Activated T-cell treated with anti-CD3 and anti-CD28 coated beads for 1 hour (primary cell): ENCODE data around the gene STK24.

ENCODE experiments used
- DNase-seq: peaks from one replicate; pipeline ENCODE4 v3.0.0-alpha.2; 2020; ENCODE audit warnings: low read depth

Gene STK24

DNA sequence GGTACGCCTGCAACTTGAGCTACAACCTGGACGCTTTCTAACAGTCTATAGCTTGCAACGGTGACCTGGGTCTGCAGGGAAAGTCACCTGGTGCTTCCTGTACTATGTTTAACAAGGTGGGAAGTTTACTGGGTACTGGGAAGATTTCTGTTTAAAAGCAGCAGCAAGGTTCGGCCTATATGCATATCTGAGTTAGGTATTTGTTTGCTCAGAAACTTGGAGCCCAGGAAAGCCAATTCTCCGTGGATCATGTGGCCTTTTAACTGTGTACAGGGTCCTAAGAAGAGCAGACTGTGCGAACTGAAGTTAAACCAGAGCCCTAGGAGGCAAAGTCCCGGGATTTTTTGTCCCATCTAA is 103.1 kb downstream of the STK24 start:
- DNase-seq, result no peak

DNA sequence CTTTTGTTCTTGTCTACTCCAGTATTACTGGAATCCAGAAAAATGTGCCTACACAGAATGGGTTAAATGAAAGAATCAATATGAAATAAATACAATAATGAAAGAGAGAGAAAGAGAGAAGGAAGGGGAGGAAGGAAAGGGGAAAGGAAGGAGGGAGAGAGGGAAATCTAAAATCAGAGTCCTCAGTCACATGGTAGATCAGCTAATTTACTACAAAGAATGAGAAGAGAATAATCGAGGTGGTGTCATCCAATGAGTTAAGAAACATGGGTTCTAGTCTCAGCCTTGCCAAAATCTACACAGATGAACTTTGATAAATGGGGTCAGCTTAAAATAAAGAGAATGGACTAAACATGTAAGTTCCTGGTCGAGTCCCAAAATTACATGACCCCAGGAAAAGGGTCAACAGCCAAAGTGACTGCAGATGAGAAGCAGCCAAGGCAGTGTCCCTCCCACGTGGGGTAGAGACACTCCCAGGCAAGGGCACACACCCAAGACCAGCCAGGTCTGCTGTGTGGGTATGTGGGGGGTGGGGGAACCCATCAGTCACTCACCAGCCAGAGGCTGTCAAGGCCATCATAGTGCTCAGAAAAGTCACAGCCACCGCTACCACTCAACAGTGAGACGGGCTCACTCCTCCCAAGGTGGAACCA is 103.6 kb downstream of the STK24 start:
- DNase-seq, result no peak

DNA sequence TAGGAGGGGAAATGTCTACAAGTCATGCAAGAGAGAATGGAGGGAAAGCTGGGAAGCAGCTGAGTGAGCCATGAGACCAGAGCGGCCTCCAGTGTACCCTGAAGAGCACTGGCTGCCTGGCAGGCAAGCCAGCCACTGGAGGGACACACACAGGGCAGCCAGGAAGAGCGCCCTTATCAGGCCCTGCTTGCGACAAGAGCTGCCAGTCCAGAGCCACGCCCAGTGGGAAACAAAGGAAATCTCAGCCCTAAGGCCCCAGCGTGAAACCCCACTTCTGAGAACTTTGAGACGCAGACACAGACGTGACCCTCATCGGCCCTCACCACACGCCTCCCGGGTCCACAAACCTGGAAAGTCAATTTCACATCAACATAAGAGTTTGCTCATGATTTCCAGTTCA is 105.0 kb downstream of the STK24 start:
- no peak for DNase-seq

DNA sequence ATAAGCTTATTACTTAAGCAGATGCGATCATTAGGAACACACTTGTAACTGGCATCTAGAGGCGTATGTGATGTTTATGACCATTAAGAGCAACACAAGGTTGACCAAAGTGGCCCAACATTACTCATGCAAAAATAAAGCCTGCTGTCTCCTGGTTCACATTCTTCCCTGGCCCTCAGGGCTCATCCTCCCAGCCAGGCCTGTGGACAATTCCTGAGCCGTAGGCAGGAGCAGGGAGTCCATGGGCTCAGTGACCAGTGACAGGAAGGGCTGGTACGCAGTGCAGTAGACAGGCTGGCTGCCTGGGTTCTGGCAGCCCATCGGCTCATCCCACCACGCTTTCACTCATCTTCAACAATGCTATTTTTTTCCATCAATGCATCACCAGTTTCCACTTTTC is 106.0 kb downstream of the STK24 start:
- no peak for DNase-seq

DNA sequence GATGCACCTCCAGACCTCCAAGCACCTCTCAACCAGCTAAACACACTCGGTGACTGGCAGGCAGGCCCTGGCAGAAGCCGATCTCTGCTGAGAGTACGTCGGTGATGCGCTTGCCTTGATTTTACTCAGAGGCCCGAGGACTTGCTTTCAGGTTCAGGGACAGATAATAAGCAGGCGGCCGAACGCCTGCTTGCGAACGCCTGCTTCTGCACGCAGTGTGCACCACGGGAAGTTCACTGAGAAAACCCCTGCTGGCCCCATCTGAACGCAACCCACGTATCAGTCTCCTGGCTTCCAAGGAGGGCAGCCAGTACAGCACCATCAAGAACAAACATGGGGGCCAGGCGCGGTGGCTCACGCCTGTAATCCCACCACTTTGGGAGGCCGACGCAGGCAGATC is 108.0 kb downstream of the STK24 start:
- no peak for DNase-seq

DNA sequence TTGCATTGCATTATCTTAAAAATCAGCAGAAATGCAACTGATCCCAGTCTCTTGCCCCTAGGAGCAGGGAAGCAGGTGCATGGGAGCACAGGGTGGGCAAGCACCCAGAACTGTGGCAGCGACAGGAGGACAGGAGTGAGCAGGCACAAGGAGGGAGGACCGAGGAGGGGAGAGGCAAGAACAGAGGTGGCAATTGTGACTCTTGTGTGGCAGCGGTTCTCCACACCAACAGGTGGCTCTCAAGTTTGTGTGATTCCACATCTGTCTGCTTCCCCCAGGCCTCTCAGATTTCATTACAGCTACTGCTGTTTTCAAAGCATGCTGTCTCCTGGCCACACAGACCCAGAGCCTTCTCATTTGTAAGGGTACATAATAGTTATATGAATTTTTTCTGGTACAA is 108.5 kb downstream of the STK24 start:
- DNase-seq, result no peak

DNA sequence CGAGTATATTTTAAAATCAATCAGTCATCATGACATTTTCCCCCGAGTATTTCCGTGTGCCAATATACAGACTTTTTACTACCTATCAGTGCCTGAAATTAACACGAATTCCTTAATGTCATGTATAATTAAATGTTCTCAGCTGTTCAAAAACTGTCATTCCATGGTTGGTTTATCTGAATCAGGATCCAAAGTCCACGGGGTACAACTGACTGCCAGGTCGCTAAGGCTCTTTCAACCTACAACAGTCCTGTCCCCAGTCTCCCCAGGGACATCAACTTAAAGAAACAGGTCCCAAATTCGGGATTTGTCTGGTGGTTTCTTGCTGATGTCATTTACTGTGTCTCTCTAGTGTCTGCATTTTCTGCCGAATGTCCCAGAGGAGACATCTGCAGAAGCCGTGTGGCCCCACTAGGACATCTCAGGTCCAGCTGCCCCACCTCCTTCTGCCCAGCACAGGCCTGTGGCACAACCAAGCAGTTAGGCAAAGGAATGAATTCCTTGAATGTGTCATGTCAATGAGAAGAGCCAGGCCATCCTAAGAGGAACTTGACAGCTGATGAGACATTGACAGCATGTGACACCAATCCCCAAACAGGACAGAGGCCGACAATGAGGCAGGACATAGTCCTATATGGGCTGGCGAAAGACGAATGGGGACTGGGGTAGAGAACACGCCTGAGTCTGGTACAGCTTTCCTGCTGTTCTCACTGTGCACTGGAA is 109.5 kb downstream of the STK24 start:
- DNase-seq, result no peak

DNA sequence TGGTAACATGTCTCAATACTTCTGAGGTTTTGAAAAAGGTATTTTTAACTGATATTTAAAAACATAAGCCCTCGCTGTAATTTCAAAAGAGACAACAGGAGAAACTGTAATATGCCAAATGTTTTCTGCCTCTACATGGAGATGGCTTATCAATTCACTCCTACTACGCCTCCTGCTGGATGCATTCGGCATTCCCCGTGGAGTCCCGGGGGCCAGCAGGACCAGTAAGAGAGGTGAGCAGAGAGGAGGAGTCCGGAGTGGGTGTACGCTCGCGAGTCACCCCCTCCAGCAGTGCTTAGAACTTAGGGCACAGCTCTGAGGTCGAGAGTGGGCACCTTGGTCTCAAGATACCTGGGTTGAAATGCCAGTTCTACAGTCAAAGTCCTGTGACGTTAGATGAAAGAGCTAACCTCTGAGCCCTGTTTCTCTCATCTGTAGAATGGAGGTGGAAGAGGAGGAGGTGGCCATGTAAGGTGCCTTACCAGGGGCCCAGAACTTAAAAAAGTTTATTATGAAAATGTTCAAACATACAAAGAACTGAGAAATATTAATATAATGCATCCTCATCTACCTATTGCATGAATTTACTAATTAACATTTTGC is 110.2 kb downstream of the STK24 start:
- peak; percentile 25 for DNase-seq

DNA sequence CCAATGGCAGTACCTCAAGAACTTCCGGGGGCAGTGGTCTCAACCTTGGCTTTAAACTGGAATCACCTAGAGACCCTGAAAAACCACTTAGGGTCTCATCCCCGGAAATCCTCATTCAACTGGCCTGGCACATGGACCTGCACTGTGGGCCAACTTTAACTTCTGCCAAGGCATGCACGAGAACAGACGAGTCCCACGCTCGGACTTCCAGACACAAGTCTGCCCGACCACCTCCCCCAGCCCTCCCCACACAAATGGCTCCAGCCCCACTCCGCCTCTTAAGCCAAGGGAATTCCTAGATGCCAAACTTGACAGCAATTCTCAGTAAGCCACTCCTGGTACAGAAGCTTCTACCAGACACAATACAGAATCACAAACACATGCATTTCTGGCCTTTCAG is 114.0 kb downstream of the STK24 start:
- DNase-seq, result no peak

DNA sequence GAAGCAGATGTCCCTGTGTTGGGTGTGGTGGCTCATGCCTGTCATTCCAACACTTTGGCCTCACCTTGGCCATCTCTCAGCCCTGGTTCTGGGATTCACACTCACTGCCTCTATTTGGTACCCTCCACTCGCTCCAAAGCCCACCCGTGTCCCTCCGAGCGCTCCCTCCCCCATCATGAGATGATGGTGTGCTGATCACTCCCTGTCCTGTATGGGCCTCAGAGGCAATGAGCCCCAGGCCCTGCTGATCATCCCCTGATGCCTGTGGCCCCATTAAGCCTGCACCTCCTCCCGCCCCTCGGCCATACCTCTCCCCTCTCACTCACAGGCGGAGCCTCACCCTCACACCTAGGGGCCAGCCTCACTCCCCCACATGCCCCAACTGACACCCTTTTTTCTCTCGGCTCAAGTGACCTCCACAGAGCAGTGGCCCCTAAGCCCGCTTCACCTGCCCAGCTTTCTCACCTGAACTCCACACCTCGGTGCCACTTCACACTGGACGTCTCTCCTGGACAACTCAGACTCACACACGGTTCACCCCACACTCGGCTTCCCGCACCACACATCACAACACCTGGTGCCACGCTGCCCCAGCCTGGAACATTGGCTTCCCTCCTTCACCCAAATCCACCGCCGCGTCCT is 114.5 kb downstream of the STK24 start:
- no peak for DNase-seq

DNA sequence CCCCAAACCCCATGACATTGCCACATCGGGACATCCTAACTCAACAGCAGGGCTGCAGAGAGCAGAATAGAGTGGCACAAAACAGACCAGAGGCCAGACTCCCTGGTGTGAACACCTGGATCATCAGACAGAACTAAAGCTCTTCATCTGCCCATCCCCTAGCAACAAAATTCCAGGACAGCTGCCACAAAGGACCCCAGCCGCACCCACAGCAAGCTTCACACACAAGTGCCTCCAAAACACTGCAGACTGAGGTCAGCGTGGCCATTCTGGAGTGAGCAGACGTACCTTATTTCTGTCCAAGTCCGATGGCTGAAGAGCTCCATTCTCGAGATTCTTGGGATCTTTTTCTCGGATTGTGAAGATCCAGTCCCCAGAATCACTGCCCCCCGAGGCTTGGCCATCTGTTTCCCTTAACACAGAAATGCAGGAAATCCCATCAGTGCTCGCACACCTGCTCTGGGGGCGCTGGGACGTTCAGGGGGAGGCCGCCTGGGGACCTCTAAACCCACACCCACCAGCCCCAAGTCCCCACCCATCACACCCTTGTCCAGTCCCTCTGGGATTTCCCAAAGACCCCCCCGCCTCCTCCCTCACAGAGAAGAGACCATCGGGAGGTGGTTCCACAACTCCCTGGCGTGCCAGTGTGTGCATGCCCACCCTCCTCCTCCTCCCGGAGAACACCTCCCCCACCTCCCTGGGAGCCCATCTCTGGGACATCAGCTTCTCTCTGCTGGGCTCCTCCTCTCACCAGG is 115.2 kb downstream of the STK24 start:
- no peak for DNase-seq

DNA sequence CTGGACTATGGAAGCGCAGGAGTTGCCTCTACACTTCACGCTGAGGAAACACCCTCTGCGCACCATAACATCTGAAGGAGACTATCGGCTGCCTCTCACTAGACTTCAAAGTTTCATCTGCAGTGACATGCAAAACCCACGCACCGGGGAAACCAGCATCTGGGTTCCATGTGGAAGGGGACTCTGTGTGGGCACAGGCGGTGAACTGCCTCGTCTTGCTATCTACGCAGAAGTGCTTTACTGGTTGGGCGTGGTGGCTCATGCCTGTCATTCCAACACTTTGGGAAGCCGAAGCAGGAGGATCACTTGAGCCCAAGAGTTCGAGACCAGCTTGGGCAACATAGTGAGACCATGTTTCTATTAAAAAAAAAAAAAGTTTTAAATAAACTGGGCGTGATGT is 116.4 kb downstream of the STK24 start:
- DNase-seq, result no peak

DNA sequence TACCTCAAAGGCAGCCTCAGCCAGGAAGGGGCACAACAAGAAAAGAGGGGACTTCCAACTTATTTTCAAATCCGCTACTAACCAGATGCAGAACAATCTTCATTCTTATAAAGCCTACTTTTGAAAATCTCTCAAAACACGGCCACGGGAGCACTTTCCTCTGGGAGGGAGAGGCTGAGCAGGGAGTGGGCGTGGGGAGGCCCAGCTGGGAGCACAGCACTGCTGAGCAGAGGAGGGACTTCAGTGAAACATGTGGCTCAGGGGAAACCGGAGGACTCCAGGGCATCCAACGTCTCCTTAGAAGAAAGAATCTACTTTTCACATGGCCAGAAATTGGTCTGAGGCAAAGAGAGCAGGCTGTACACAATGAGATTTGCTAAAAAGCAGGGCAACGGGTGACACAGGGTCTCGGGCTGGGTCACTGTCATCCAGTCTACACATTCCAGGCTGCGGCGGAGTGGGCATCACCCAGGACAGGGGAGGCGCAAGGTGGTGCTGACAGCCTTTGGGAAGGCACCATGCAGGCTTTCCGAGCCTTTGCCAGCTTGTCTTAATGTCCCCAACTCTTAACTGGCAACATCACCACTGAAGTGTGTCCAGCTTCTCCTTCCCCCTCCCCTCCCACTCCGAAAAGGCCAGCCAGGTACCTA is 117.1 kb downstream of the STK24 start:
- DNase-seq, result no peak

DNA sequence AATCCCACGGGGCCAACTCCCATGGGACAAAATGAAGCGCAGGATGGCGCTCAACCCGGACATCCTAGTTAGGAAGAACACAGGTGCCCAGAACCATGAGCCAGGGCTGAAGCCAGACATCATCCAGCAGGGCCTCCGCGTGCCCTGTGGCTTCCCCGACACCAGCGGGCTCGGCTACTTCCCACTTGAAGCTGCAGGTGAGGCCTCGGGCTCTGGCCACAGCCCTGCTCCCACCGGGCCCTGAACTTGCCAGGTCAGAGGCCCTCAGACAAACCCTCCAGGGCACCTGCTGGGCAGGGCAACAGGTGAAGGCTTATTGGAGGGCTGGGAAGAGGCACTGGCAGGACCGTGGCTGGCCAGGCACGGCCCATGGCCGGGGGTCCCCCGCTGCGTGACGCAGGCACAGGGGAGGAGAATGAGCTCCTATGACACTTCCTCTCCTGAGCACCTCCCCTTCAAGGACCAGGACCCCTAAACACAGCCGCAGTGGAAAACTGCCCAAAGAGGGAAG is 117.7 kb downstream of the STK24 start:
- DNase-seq, result no peak

DNA sequence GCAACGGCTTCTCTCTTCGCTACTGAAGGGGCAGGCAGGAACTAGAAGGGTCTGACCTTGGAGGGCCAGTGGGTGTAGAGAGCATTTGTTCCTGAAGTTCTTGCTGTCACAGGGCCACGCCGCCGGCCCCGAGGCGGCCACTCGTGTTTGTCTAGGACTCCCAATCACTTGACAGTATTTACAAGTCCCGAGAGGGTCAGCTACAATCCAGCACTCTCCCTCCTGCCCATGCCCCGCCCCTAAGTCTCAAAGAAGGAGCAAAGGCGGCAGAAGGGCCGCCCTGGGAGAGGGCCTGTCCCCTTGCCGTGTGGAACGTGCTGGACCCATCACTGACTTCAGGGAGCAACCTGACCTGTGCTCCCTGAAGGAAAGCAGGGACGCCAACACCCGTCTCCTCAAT is 118.5 kb downstream of the STK24 start:
- DNase-seq, result no peak

DNA sequence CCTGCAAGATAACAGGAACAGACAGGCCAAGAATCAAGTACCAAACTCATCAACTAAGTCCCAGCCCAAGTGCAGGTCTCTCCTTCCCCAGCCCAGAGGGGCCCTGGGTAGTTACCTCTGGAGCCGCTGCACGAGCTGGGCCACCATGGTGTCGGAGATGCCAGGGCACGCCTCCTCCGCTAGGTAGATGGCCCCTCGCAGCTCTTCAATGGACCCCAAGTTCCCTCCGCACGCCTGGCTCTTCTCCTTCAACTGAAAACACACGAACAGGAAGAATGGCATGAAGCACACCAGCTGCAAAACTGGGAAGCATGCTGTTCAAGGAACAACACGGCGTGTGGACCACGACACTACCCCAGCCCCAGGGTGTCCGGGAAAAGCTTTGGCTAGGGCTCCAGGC is 119.9 kb downstream of the STK24 start:
- no peak for DNase-seq

DNA sequence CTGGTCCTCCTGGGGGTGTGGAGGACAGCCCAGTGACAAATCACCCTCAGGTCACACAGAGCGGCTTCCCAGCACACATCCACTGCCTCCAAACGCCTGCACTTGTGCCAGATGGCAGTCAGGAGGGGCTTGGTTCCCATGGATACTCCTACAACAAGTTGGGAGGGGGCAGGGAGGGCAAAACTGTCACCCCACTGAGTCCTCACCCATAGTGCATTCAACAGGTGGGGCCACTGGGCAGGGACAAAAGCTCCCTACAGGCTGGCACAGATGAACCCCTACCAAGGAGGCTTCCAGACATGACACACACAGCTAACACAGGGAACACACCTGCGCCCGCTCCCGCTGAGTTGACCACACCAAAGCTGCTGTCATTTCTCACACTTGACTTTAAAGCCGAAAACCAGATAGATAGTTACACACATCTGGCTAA is 120.5 kb downstream of the STK24 start:
- DNase-seq, result no peak

DNA sequence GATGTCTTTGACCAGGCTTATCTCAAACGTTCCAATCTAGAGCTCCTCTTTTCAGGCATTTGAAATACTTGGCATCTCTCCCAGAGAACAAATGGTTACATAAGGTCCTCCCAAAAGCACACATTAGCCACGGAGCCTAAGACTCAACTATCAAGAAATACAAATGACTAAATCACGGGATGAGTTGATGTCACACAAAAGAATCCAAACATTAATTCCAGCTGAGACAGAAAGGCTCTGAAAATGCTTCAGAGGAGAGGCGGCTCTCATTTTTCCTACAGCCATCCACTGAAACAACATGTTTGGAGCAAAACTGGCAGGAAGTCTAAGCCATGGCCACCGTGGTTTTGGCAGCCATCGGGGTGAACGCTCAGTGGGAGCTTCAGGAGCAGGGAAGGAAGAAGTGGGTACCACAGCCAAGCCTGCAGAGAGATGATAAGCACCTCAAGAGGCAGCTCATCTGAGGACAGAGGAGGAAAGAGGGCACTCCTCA is 122.5 kb downstream of the STK24 start:
- DNase-seq, result no peak

DNA sequence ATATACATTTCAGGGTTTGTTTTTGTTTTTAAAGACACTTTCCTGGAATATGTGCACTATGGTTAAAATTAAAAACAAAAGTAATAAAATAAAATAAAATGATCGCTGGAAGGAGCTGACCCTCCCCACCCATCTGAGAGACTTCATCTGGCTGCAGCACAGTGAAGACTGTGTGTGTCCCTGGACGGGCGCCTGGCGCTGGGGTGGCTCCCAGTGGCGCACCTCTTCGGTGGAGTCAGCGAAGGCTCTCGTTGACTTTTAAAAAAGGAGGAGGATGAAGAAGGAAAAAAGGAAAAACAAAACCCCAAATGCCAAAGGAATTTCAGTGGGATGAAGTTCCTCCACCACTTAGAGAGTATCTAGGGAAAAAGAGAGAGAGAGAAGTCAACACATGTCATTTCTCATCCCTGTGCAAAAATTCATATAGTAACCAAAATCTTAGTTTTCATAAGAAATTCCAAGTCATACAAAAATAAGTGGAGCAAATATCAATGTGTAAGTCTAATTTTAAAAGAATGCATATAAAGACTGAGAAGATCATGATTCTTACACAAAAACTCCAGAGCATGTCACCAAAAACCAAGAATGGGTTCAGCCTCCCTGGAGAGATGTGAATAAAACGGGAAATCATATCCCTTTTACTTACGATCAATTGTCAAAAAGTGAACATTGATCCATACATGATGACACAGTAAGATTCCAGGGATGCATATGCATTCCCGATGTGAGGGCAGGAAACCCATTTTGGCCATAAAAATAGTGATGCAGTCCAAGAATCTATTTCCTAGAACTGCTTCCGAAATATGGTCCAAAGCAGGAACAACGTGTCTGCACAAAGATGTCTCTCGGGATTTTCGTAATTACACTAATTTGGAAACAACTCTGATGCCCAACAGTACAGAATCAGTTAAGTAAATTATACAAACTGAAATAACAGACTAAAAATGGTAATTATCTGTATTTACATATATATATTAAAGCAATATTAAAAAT is 123.8 kb downstream of the STK24 start:
- no peak for DNase-seq
